ENCODE results near the gene VWA7.

VWA7 gene

GRCh38 chr6:31736768-31737314 lies 40.3 kb downstream of the VWA7 start:
- no peak for TF ChIP-seq CTCF (IDR thresholded peaks at IDR 0.05; ENCODE audit: insufficient read depth, low read length, poor library complexity, severe bottlenecking)

GRCh38 chr6:31736021-31736767 lies 40.9 kb downstream of the VWA7 start, which contains the start of gene CLIC1:
Gene CLIC1, minus strand, starts transcription at chr6:31736530. Its CDS starts 230 bp downstream, at chr6:31736300.
- peak; percentile 87 for DNase-seq (ENCODE audit: extremely low read depth, insufficient read length)

More at GRCh38 chr6:31736768-31737314, 40.3 kb downstream of the VWA7 start:
- DNase-seq (ENCODE audit: extremely low read depth, insufficient read length) = no peak
- no peaks in the 10 kb centered on the region for H3K27me3 ChIP-seq (replicated peaks; ENCODE audit: control insufficient read depth, insufficient read depth, low read length)
- peaks cover 11% of the 10 kb centered on the region for H3K36me3 ChIP-seq (ENCODE audit: control insufficient read depth, insufficient read depth, low read length)
- H3K4me3 ChIP-seq (replicated peaks; ENCODE audit: low read depth, low read length) = peak overlapping the region; percentile 84

GRCh38 chr6:31734821-31735406 lies 42.2 kb downstream of the VWA7 start:
- TF ChIP-seq CTCF (IDR thresholded peaks at IDR 0.05; ENCODE audit: insufficient read depth, low read length, poor library complexity, severe bottlenecking) = no peak
- no peaks in the 10 kb centered on the region for H3K27me3 ChIP-seq (replicated peaks; ENCODE audit: control insufficient read depth, insufficient read depth, low read length)
- peak overlapping the region; percentile 84 for H3K4me3 ChIP-seq (replicated peaks; ENCODE audit: low read depth, low read length)
- peak; percentile 73 for DNase-seq (ENCODE audit: extremely low read depth, insufficient read length)
- H3K36me3 ChIP-seq (ENCODE audit: control insufficient read depth, insufficient read depth, low read length) = peaks cover 11% of the 10 kb centered on the region

More at GRCh38 chr6:31736021-31736767, 40.9 kb downstream of the VWA7 start, which contains the start of gene CLIC1:
- H3K4me3 ChIP-seq (replicated peaks; ENCODE audit: low read depth, low read length) = peak within 1 kb of the TSS; percentile 84
- peaks cover 11% of the 10 kb centered on the region for H3K36me3 ChIP-seq (ENCODE audit: control insufficient read depth, insufficient read depth, low read length)
- TF ChIP-seq CTCF (IDR thresholded peaks at IDR 0.05; ENCODE audit: insufficient read depth, low read length, poor library complexity, severe bottlenecking) = no peak
- H3K27me3 ChIP-seq (replicated peaks; ENCODE audit: control insufficient read depth, insufficient read depth, low read length) = no peaks in the 10 kb centered on the region

- peaks cover 11% of the 10 kb centered on the region for H3K36me3 ChIP-seq (ENCODE audit: control insufficient read depth, insufficient read depth, low read length)
- TF ChIP-seq CTCF (IDR thresholded peaks at IDR 0.05; ENCODE audit: insufficient read depth, low read length, poor library complexity, severe bottlenecking) = no peak
- H3K27me3 ChIP-seq (replicated peaks; ENCODE audit: control insufficient read depth, insufficient read depth, low read length) = no peaks in the 10 kb centered on the region
- DNase-seq (ENCODE audit: extremely low read depth, insufficient read length) = no peak
- H3K4me3 ChIP-seq (replicated peaks; ENCODE audit: low read depth, low read length) = peak overlapping the region; percentile 84
These were observed 42.8 kb downstream of the VWA7 start for GRCh38 chr6:31734247-31734820.

GRCh38 chr6:31733734-31734133 lies 43.4 kb downstream of the VWA7 start:
- no peak for TF ChIP-seq CTCF (IDR thresholded peaks at IDR 0.05; ENCODE audit: insufficient read depth, low read length, poor library complexity, severe bottlenecking)
- Histone ChIP-seq H3K27me3 (replicated peaks; ENCODE audit: control insufficient read depth, insufficient read depth, low read length) (no peaks in the 10 kb centered on the region), H3K4me3 (replicated peaks; ENCODE audit: low read depth, low read length) (peak overlapping the region; percentile 84; the same call in 1 of the 2 replicates), H3K36me3 (ENCODE audit: control insufficient read depth, insufficient read depth, low read length) (peaks cover 11% of the 10 kb centered on the region)
- no peak for DNase-seq (ENCODE audit: extremely low read depth, insufficient read length)
